ENCODE results near the gene ORC4.

ORC4 gene

GRCh38 chr2:148020111-148021058 is at the start of gene ORC4:
Gene ORC4 (minus strand): TSS chr2:148020737. CDS start chr2:147975958, 44,779 bp downstream.
- peak; percentile 95 for DNase-seq

- no peak for DNase-seq
Measured at GRCh38 chr2:148067801-148068200, 47.3 kb upstream of the ORC4 start.

- DNase-seq: no peak
Measured at GRCh38 chr2:148065936-148066335, 45.4 kb upstream of the ORC4 start.

GRCh38 chr2:148063633-148064032 is 43.1 kb upstream of the ORC4 start:
- DNase-seq: no peak

GRCh38 chr2:148058641-148059040 is 38.1 kb upstream of the ORC4 start:
- DNase-seq: no peak

- DNase-seq: no peak
Measured at GRCh38 chr2:148052687-148053086, 32.1 kb upstream of the ORC4 start.

- DNase-seq: no peak
Measured at GRCh38 chr2:148049284-148049683, 28.7 kb upstream of the ORC4 start.

GRCh38 chr2:148048475-148049221 is 28.1 kb upstream of the ORC4 start:
- DNase-seq: no peak

- DNase-seq: no peak
Measured at GRCh38 chr2:148046802-148047201, 26.3 kb upstream of the ORC4 start.

GRCh38 chr2:148044322-148044721 is 23.8 kb upstream of the ORC4 start:
- no peak for DNase-seq

GRCh38 chr2:148042219-148042618 is 21.7 kb upstream of the ORC4 start:
- no peak for DNase-seq

- no peak for DNase-seq
Measured at GRCh38 chr2:148039783-148040182, 19.2 kb upstream of the ORC4 start.

- DNase-seq: no peak
Measured at GRCh38 chr2:148032215-148032614, 11.7 kb upstream of the ORC4 start.

GRCh38 chr2:148031152-148031551 is 10.6 kb upstream of the ORC4 start:
- no peak for DNase-seq

- no peak for DNase-seq
Measured at GRCh38 chr2:148028781-148029180, 8.2 kb upstream of the ORC4 start.

GRCh38 chr2:148027822-148028221 is 7.3 kb upstream of the ORC4 start:
- DNase-seq: no peak

GRCh38 chr2:148026573-148026972 is 6.0 kb upstream of the ORC4 start:
- DNase-seq: no peak

GRCh38 chr2:148023861-148024260 is 3.3 kb upstream of the ORC4 start:
- no peak for DNase-seq

- DNase-seq: no peak
Measured at GRCh38 chr2:148022882-148023281, 2.3 kb upstream of the ORC4 start.

- no peak for DNase-seq
Measured at GRCh38 chr2:148022351-148022750, 1.8 kb upstream of the ORC4 start.

GRCh38 chr2:148021886-148022285 is 1.3 kb upstream of the ORC4 start:
- DNase-seq: no peak

GRCh38 chr2:148021059-148021861 is 723 bp upstream of the ORC4 start, which contains the start of gene MBD5:
Gene MBD5 (plus strand): TSS chr2:148021091.
- peak; percentile 62 for DNase-seq

GRCh38 chr2:148014616-148015015 is 5.9 kb downstream of the ORC4 start:
- DNase-seq: no peak

Data from stimulated activated CD8-positive, alpha-beta memory T cell treated with anti-CD3 and anti-CD28 coated beads, Interleukin-4, amount 100 ng/mL, for 48 hours (primary cell).